NCI-H1092 treated with DMSO at 0.1 percent for 48 hours (cell line): ENCODE measurements around the gene TMCO6.
A peak's percentile ranks its signal among the peaks of the same experiment; 100 is the strongest.
"Not testable (repeated sequence)": the region's sequence is repeated elsewhere in the genome, so short reads cannot be mapped to it uniquely, and the experiment has no call there.

Source experiments
- DNase-seq: peaks from one replicate; lab custom pipeline; 2025; lab: John Stamatoyannopoulos, UW

Gene TMCO6

DNA sequence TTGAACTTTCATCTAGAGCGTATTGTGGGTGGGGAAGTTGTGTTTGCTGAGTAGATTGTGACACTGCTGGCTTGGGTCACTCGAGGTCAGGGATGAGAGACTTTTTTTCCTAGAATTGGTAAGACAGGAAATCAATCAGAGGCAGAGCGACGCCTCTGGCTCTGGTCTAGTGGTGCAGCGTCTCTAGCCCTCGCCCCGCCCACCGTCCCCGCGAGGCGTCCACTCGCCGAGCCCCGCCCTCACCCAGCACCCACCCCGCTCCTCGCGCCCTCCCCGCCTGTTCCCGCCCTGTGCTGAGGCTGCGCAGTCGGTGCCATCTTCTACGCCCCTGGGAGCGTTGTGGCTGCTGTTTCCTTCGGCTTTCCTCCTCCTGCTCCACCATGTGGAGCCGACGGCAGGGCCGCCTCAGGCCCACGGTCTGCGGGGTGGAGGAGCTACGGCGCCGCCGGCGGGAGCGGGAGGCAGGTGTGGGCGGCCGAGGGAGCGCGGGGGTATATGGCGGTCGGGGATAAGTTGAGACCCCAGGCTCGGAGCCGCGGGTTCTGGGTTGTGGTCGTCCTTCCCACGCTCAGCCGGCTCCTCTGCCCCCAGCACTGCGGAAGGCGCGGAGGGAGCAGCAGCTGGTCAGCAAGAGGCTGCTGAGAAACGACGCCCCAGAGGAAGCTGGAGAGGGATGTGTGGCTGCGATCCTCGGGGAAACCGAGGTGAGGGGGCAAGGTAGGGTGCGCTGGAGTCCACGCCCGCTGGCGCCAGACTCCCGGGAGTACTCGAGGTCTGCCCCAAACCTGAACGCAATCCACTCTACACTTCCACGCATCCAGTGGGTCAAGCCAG lies at the start of gene TMCO6:
TMCO6 (plus strand) TSS at position 304 of the 834 bp plus-strand sequence; CDS start at position 381, 77 bp downstream.
- DNase-seq = peak; percentile 90

DNA sequence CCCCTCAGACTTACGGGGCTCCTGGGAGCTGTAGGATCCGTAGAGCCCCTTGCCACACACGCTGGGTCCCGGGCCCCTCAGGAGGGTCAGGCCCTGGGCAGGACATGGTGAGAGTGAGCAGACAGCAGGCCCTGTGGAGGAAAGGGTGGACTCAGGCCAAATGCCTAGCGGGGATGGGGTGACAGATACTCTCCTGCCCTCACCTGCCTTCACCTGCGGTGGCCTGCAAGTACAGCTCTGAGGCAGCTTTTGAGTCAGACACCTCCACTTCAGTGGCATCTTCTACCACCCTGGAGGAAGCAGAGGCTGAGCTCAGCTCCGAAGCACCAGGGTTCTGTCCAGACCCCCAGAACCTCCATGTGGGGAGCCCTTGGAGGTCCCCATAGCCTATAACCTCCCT lies 48.4 kb upstream of the TMCO6 start:
- no peak for DNase-seq

DNA sequence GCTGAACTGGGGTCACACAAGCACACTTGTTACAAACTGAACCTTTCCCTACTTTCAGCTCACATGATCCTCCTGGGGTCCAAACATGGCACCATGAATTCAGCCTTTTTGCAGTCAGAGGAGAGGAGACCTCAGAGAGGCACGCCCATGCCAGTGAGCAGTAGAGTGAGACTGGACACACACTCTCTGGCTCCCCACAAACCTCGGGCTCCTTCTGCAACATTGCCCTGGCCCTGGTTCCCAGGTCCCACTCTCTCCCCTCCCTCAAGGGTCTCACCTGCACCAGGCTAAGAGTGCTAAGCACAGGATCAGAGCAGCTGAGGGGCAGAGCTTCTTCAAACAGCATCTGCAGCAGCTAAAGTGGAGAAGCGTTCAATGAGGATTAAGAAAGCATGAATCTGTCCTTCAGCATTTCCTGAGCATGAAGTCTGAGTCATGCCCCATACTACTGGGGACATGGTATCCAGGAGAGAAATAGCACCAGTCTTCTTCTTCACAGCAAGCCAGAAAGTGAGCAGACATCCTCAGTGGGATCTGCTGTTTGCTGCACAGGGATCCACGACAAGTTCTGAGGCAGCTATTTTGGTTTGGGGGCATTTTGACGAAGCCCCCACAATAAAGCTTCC lies 47.4 kb upstream of the TMCO6 start:
- no peak for DNase-seq

- DNase-seq = not testable (repeated sequence)
Observed at GRCh38 chr5:140593070-140593469, 46.2 kb upstream of the TMCO6 start.

DNA sequence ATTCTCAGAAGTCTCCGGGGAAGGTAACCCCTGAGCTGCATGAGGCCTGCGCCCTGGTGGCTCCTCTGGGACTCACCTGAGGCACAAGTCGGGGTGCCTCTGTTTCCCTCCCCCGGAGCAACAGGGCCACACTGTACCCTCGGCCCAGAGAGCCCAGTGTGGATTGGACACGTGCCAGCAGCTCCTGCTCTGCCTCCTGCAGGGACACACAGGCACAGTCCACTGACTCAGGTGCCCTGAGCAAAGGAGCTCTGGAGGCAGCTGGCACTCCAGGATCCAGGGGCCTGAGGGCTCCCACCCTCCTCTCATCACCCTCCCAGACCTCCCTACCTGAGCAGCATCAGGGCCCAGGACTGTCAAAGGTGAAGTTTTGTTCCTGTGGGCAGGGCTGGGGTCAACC lies 45.1 kb upstream of the TMCO6 start:
- DNase-seq = no peak

- DNase-seq = no peak
Observed at GRCh38 chr5:140595538-140596300, 43.5 kb upstream of the TMCO6 start.

GRCh38 chr5:140596321-140596741 lies 42.9 kb upstream of the TMCO6 start:
- DNase-seq = no peak

- no peak for DNase-seq
Observed at GRCh38 chr5:140598836-140599235, 40.4 kb upstream of the TMCO6 start.

DNA sequence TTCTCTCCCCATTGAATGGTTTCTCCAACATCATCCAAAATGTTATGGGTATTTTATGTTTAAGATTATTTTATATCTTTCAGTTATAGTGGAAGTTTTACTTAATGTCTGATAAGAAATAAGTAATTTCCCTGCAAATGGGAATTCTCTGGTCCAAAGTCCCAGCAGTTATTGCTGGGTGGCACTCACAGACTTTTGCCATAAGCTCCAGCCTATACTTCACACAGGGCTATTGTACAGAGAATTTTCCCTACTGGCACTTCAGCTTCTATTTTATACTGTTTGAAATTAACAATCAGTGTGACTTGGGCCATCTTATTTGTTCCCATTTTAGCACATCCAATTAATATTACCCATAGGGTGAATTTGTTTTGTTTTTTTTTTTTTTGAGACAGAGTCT lies 39.2 kb upstream of the TMCO6 start:
- no peak for DNase-seq

DNA sequence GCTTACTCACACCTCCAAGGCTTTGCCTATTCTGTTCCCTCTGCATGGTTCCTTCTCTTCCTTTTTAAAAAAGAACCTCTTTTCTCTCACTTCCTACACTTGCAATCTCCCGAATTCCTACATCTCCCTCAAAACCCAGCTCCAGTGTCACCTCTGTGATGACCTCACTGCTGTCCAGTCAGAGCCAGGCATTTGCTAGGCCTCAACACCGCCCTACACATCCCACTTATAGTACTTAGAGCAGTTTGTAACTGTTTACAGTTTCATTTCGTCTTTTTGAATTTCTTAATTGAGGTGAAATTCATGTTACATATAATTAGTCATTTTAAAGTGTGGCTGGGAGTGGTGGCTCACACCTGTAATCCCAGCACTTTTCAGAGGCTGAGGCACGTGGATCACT lies 37.1 kb upstream of the TMCO6 start:
- no peak for DNase-seq

DNA sequence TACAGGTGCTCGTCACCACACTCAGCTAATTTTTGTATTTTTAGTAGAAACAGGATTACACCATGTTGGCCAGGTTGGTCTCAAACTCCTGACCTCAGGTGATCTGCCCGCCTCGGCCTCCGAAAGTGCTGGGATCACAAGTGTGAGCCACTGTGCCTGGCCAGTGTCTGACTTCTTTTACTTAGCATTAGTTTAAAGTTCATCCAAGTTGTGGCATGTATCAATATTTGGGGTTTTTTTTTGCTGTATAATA lies 35.9 kb upstream of the TMCO6 start:
- not testable (repeated sequence) for DNase-seq

GRCh38 chr5:140603734-140604133 lies 35.5 kb upstream of the TMCO6 start:
- DNase-seq = no peak

DNA sequence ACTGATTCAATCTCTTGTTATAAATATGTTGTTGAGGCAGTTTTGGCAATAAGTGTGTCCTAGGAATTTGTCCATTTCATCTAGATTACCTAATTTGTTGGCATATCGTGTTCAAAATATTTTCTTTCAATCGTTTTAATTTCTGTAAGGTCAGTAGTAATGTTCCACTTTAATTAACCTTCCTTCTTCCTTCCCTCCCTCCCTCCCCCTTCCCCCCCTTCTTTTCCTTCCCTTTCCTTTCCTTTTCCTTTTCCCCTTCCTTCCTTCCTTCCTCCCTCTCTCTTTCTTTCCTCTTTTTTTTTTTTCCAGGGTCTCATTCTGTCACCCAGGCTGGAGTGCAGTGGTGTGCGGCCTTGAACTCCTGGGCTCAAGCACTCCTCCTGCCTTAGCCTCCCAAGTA lies 33.4 kb upstream of the TMCO6 start:
- no peak for DNase-seq

GRCh38 chr5:140607031-140607430 lies 32.2 kb upstream of the TMCO6 start:
- no peak for DNase-seq

DNA sequence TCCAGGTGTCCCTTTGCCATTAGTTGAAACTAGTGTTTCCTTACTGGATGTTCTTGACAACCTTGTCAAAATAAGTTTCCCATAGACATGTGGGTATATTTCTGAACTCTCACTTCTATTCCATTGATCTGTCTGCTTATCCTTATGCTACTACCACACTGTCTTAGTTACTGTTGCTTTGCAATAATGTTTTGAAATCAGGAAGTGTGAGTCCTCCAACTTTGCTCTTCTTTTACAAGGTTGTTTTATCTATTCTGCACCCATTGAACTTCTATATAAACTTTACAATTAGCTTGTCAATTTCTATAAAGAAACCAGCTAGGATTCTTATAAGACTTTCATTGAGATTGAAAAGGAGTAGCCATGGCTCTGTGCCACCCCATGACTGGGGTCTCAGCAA lies 30.5 kb upstream of the TMCO6 start:
- DNase-seq = no peak

DNA sequence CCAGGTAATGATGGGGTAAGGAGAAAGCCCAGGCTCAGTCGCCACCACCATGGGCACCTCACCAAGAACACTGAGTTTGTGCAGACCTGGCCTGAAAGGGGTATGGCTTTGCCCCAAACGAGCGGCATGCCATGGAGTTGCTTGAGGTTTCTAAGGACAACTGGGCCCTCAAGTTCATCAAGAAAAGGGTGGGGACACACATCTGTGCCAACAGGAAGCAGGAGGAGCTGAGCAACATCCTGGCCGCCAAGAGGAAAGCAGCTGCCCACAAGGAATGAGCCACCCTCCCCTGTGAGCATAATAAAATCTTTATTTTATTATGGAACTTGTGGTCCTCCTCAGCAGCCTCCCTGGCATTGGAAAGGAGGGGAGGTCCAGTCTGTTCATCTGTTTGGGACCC lies 30.1 kb upstream of the TMCO6 start:
- DNase-seq = no peak

DNA sequence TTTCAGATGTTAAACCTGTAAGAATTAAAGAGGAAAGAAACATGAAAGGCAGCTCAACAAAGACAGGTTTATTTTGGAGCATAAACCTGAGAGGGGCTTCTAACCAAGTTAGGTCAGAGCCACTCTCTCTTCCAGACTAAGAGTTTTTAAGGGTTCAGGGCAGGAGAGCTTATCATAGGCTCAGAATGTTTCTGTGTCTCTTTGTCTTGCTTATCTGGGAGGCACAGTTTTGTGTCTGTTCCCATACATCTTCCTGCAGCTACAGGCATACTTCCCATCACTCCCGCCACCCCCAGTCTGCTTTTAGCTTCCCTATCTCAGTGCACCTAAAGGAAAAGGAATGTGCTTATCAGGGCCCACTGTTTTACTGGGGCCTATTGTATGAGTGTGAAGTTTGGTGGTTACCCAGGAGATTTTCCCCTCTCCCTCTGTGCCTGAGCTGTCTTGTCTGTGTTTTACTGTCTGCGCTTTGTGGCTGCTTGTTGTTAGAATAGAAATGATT lies 28.2 kb upstream of the TMCO6 start:
- no peak for DNase-seq

- DNase-seq = no peak
Observed at GRCh38 chr5:140622301-140622700, 16.9 kb upstream of the TMCO6 start.

- not testable (repeated sequence) for DNase-seq
Observed at GRCh38 chr5:140623061-140623460, 16.2 kb upstream of the TMCO6 start.

GRCh38 chr5:140624886-140625285 lies 14.4 kb upstream of the TMCO6 start:
- not testable (repeated sequence) for DNase-seq

DNA sequence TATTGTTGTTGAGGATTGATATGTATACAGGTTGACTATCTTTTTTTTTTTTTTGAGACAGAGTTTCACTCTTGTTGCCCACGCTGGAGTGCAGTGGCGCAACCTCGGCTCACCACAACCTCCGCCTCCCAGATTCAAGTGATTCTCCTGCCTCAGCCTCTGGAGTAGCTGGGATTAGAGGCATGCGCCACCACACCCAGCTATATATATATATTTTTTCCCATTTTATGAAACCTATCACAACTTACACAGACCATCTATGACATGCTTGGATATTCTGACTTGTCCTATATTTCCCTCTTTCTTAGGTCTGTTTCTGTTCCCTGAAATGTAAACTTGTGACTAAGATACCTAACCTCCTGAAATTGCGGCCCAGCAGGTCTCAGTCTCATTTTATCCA lies 11.3 kb upstream of the TMCO6 start:
- no peak for DNase-seq

GRCh38 chr5:140628711-140629110 lies 10.5 kb upstream of the TMCO6 start:
- no peak for DNase-seq
